K562 (cell line): ENCODE results near the gene RRP9. TPM values are rescaled to one million over a fixed set of nuclear protein-coding genes. Genes with fewer than 3 reads are reported as not detected.
A peak's percentile ranks its signal among the peaks of the same experiment; 100 is the strongest.

Experiments
- ATAC-seq: fragments of 200-7000 bp; cut with Tn5 transposase; 3 replicates; pipeline ENCODE4 v1.9.1; 2020; ENCODE audit warnings: moderate library complexity
- BruUV-seq: library from RNA; stranded (reverse); fragments of 400-500 nt; replicated peaks from 2 replicates; lab custom pipeline; 2021; lab: Mats Ljungman, UMichigan
- CTCF ChIA-PET: fragments of 300-600 bp; formaldehyde crosslinking; extraction: SDS; loops from one replicate; lab custom pipeline; 2021; ENCODE audit warnings: low intra/inter-chr PET ratio; lab: Yijun Ruan, JAX
- POLR2A ChIA-PET: fragments of 300-600, 350-650 bp; sonication (Branson Sonifier 250); formaldehyde crosslinking; extraction: SDS; loops from one replicate; lab custom pipeline; 2021; ENCODE audit warnings: antibody characterized with exemption, inconsistent platforms; lab: Yijun Ruan, JAX
- DNase-seq, 4 experiments: peaks; one replicate each; pipeline versions ENCODE4 v3.0.0 to v3.0.0-alpha.2; 2011 to 2018; ENCODE audit warnings: low spot score in 3 of 4, mixed read lengths in 3 of 4; ENCODE audit errors: extremely low read depth in 1 of 4
- FAIRE-seq: peaks from 2 replicates; lab custom pipeline; 2011; peaks lifted over from hg19 to GRCh38; lab: Jason Lieb, UNC
- H2AFZ ChIP-seq: 2 replicates; pipeline ENCODE4 v1.6.0; 2011; ENCODE audit warnings: low read depth, low read length, control low read depth, inconsistent platforms
- H3K27ac ChIP-seq: fragments of 200-600 bp; 3 replicates; pipeline ENCODE4 v1.8.0; 2011; ENCODE audit warnings: low read depth, mild to moderate bottlenecking, control low read depth, inconsistent platforms, low read length, moderate library complexity, mixed read lengths; ENCODE audit errors: extremely low read depth
- H3K27me3 ChIP-seq, 2 experiments: fragments of 300-600 bp in 1 of 2; 2 replicates in 1 of 2; 3 replicates in 1 of 2; pipeline versions ENCODE4 v1.6.0 to v1.8.0; 2011; ENCODE audit warnings: inconsistent platforms in 2 of 2, low read length in 2 of 2, mild to moderate bottlenecking in 1 of 2, mixed read lengths in 1 of 2, moderate library complexity in 1 of 2; ENCODE audit not compliant: control insufficient read depth in 2 of 2, insufficient read depth in 2 of 2
- H3K36me3 ChIP-seq: fragments of 300-600 bp; 3 replicates; pipeline ENCODE4 v1.8.0; 2011; ENCODE audit warnings: mild to moderate bottlenecking, low read length, inconsistent platforms; ENCODE audit not compliant: control insufficient read depth, insufficient read depth
- H3K4me1 ChIP-seq, 2 experiments: fragments of 200-600 bp in 1 of 2; replicated peaks in 1 of 2; 2 replicates in 1 of 2; 3 replicates in 1 of 2; pipeline versions ENCODE4 v1.5.1 to v1.8.0; 2011; ENCODE audit warnings: inconsistent platforms in 2 of 2, low read length in 2 of 2, mild to moderate bottlenecking in 1 of 2, mixed read lengths in 1 of 2, moderate library complexity in 1 of 2; ENCODE audit not compliant: control insufficient read depth in 2 of 2, insufficient read depth in 2 of 2
- H3K4me2 ChIP-seq: 2 replicates; pipeline ENCODE4 v1.6.1; 2011; ENCODE audit warnings: low read length, control low read depth, inconsistent platforms, mixed read lengths; ENCODE audit not compliant: insufficient read depth
- H3K4me3 ChIP-seq: fragments of 200-600 bp; sonication (generic), shearing (Covaris generic); 2 replicates; pipeline ENCODE4 v1.5.1; 2016; ENCODE audit warnings: control low read depth, inconsistent platforms
- H3K79me2 ChIP-seq: fragments of 200-600 bp; 3 replicates; pipeline ENCODE4 v1.8.0; 2011; ENCODE audit warnings: low read length, inconsistent platforms; ENCODE audit not compliant: control insufficient read depth, insufficient read depth
- H3K9ac ChIP-seq, 2 experiments: 2 replicates each; pipeline versions ENCODE4 v1.6.0 to v1.6.1; 2011; ENCODE audit warnings: low read depth in 2 of 2, low read length in 2 of 2, control low read depth in 1 of 2, inconsistent platforms in 1 of 2, mild to moderate bottlenecking in 1 of 2, mixed read lengths in 1 of 2; ENCODE audit not compliant: insufficient read depth in 1 of 2
- H3K9me1 ChIP-seq: one replicate; pipeline ENCODE4 v1.6.0; 2011; ENCODE audit warnings: inconsistent platforms, mild to moderate bottlenecking, low read length, moderate library complexity; ENCODE audit not compliant: control insufficient read depth, insufficient read depth
- H3K9me3 ChIP-seq: replicated peaks from 2 replicates; pipeline ENCODE4 v1.5.1; 2011; ENCODE audit warnings: low read depth, low read length, inconsistent platforms; ENCODE audit not compliant: control insufficient read depth, insufficient read depth
- H4K20me1 ChIP-seq: replicated peaks from 2 replicates; pipeline ENCODE4 v1.6.1; 2011; ENCODE audit warnings: low read length, inconsistent platforms, mixed read lengths; ENCODE audit not compliant: control insufficient read depth, insufficient read depth
- FOXA3 ChIP-seq, 2 experiments: fragments of 450-650 bp in 1 of 2; sonication (generic) in 1 of 2; formaldehyde crosslinking; IDR thresholded peaks in 1 of 2; conservative IDR thresholded peaks in 1 of 2; 2 replicates each; pipeline versions ENCODE4 v1.4.0 to v1.8.0; 2020 to 2022; ENCODE audit warnings: mild to moderate bottlenecking in 2 of 2, missing genetic modification reagents in 1 of 2
- HDAC8 ChIP-seq: fragments of 450-650 bp; IDR thresholded peaks from 2 replicates; pipeline ENCODE4 v1.6.1; 2016; ENCODE audit warnings: mild to moderate bottlenecking, missing genetic modification characterization, moderate library complexity, missing compliant biosample characterization
- SAP30 ChIP-seq: fragments of 200-600 bp; sonication (generic); IDR thresholded peaks from 2 replicates; pipeline ENCODE4 v1.6.1; 2012; ENCODE audit warnings: borderline replicate concordance, low read depth, mild to moderate bottlenecking, moderate library complexity, low read length, control low read depth, inconsistent platforms; ENCODE audit not compliant: insufficient read depth, poor library complexity, severe bottlenecking
- ZNF316 ChIP-seq: fragments of 450-650 bp; IDR thresholded peaks from 2 replicates; pipeline ENCODE4 v1.6.1; 2016
- in situ Hi-C: fragments of 300-500 bp; cut with MboI; formaldehyde crosslinking; loops from 4 replicates; pipeline ENCODE4 v1.15.0; 2018; ENCODE audit warnings: inconsistent platforms, mixed read lengths
- intact Hi-C: fragments of 100-400 bp; cut with micrococcal nuclease; formaldehyde crosslinking; loops from 2 replicates; pipeline ENCODE4 v1.14.2; 2022
- polyA plus RNA-seq, 8 experiments: library from polyadenylated mRNA; depleted of rRNA in 4 of 8; stranded (reverse) in 5 of 8; unstranded in 3 of 8; fragments of >200 nt; fragmentation: Nextera tagmentation in 2 of 8; fragmentation: Illumina TruSeq in 1 of 8; extraction: Ambion mirVana in 2 of 8; extraction: Trizol in 1 of 8; gene quantifications; 2 replicates each; pipeline versions ENCODE4 v1.2.1 to v1.2.3, GENCODE V29; 2011 to 2014; ENCODE audit warnings: inconsistent platforms in 1 of 8, missing spikeins in 1 of 8
- total RNA-seq, 7 experiments: library from RNA; depleted of rRNA in 6 of 7; stranded (reverse); fragments of >200 nt in 6 of 7; fragmentation: Illumina TruSeq in 2 of 7; extraction: Trizol in 2 of 7; gene quantifications; 2 replicates each; pipeline versions ENCODE4 v1.2.1 to v1.2.3, GENCODE V29; 2011 to 2021; ENCODE audit warnings: low replicate concordance in 1 of 7
- TF ChIP-seq, protein P1 (sequence below): fragments of 450-650 bp; formaldehyde crosslinking; IDR thresholded peaks from 2 replicates; pipeline ENCODE4 v1.4.0; 2020; ENCODE audit warnings: mild to moderate bottlenecking, mixed read lengths
- TF ChIP-seq, protein P2 (sequence below): fragments of 450-650 bp; IDR thresholded peaks from 2 replicates; pipeline ENCODE4 v1.6.1; 2016; ENCODE audit warnings: borderline replicate concordance
- TF ChIP-seq, protein P3 (sequence below): sonication (generic); formaldehyde crosslinking; IDR thresholded peaks from 2 replicates; pipeline ENCODE4 v1.9.0; 2022; ENCODE audit warnings: mild to moderate bottlenecking, missing genetic modification reagents

Gene RRP9
- total and polyA plus RNA-seq, 9 of the 15 experiments (the other 6 are each of a cell fraction or from before 2014, with no cell fraction given) = 5.2 to 67.0 (median 45.9) TPM

DNA sequence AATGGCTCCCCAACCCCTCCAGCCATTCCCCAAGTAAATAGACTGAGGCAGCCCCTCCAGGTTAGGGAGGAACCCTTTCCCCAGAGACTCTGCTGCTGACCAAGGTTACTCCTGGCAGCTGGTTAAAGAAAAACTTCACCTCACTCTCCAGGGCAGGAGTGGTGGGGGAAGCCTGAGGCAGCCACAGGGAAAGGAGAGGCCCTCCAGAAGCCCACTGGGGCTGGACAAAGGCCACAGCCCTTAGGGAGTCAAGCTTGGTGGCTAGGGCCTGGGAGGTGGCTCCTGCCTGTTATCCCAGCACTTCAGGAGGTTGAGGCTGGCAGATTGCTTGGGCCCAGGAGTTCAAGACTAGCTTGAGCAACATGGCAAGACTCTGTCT is 42.6 kb upstream of the RRP9 start:
- Histone ChIP-seq H3K27ac (peak overlapping the region; percentile 91), H3K27me3 (no peaks in the 10 kb centered on the region), H2AFZ (no peak overlapping the region), H4K20me1 (no peaks in the 10 kb centered on the region), H3K9ac (peak overlapping the region; percentile 94 to 97), H3K9me3 (no peaks in the 10 kb centered on the region), H3K4me1 (peaks cover 35 to 68% of the 10 kb centered on the region in 2 experiments; a peak in 4 of 5 replicates), H3K79me2 (peaks cover 47% of the 10 kb centered on the region), H3K9me1 (no peaks in the 10 kb centered on the region), H3K36me3 (peaks cover 33% of the 10 kb centered on the region; the same call in 2 of the 3 replicates), H3K4me3 (peak overlapping the region; percentile 55), H3K4me2 (peak overlapping the region; percentile 96)
- in situ Hi-C loops (no loop called here), intact Hi-C loops (no loop called here)
- DNase-seq (no peak), ATAC-seq (no peak), FAIRE-seq (no peak)
- POLR2A ChIA-PET = interaction anchor here (0.5 to 5.2 kb wide), 4 partner anchors 9 to 73 kb away, joined by 3 to 105 read pairs (median 15); partner anchors contain the start of genes ABHD14A, ABHD14B and RPL29
- TF ChIP-seq HDAC8 (tag) = no peak
- TF ChIP-seq, protein P1, sequence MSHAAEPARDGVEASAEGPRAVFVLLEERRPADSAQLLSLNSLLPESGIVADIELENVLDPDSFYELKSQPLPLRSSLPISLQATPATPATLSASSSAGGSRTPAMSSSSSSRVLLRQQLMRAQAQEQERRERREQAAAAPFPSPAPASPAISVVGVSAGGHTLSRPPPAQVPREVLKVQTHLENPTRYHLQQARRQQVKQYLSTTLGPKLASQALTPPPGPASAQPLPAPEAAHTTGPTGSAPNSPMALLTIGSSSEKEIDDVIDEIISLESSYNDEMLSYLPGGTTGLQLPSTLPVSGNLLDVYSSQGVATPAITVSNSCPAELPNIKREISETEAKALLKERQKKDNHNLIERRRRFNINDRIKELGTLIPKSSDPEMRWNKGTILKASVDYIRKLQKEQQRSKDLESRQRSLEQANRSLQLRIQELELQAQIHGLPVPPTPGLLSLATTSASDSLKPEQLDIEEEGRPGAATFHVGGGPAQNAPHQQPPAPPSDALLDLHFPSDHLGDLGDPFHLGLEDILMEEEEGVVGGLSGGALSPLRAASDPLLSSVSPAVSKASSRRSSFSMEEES = no peak
- TF ChIP-seq, protein P2, sequence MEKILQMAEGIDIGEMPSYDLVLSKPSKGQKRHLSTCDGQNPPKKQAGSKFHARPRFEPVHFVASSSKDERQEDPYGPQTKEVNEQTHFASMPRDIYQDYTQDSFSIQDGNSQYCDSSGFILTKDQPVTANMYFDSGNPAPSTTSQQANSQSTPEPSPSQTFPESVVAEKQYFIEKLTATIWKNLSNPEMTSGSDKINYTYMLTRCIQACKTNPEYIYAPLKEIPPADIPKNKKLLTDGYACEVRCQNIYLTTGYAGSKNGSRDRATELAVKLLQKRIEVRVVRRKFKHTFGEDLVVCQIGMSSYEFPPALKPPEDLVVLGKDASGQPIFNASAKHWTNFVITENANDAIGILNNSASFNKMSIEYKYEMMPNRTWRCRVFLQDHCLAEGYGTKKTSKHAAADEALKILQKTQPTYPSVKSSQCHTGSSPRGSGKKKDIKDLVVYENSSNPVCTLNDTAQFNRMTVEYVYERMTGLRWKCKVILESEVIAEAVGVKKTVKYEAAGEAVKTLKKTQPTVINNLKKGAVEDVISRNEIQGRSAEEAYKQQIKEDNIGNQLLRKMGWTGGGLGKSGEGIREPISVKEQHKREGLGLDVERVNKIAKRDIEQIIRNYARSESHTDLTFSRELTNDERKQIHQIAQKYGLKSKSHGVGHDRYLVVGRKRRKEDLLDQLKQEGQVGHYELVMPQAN = no peak
- TF ChIP-seq FOXA3 (CRISPR knock-in tag; conservative IDR thresholded peaks at IDR 0.05 in 1 of 2, IDR thresholded peaks at IDR 0.05 in 1 of 2) = no peak
- TF ChIP-seq, protein P3, sequence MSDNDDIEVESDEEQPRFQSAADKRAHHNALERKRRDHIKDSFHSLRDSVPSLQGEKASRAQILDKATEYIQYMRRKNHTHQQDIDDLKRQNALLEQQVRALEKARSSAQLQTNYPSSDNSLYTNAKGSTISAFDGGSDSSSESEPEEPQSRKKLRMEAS (CRISPR knock-in tag) = no peak
- no peak for TF ChIP-seq ZNF316
- TF ChIP-seq SAP30 = no peak
- CTCF ChIA-PET = no interaction called here
- no TSS peak for BruUV-seq
